SK-N-SH (cell line): ENCODE data around the gene TBXAS1. TPM values are rescaled to one million over a fixed set of nuclear protein-coding genes. Genes with fewer than 3 reads are reported as not detected.

Experiments
- CTCF ChIA-PET: fragments of 300-600, 350-600 bp; formaldehyde crosslinking; extraction: SDS; loops from one replicate; lab custom pipeline; 2021; lab: Yijun Ruan, JAX
- POLR2A ChIA-PET: fragments of 350-600 bp; sonication (Branson Sonifier 250); formaldehyde crosslinking; extraction: SDS; loops from one replicate; lab custom pipeline; 2020; ENCODE audit warnings: antibody characterized with exemption, inconsistent platforms; lab: Yijun Ruan, JAX
- DNase-seq: peaks from one replicate; pipeline ENCODE4 v3.0.0; 2012
- H2AFZ ChIP-seq: fragments of 200-600 bp; sonication (generic); 2 replicates; pipeline ENCODE4 v1.8.1; 2016; ENCODE audit warnings: antibody characterized with exemption, mild to moderate bottlenecking, low read depth
- H3F3A ChIP-seq: fragments of 200-600 bp; sonication (generic); replicated peaks from 2 replicates; pipeline ENCODE3; 2016; ENCODE audit warnings: antibody characterized with exemption, mild to moderate bottlenecking; ENCODE audit not compliant: insufficient read depth
- H3K27ac ChIP-seq, 2 experiments: fragments of 200-500 bp in 1 of 2; fragments of 200-600 bp in 1 of 2; sonication (Bioruptor generic) in 1 of 2; sonication (generic), shearing (Covaris generic) in 1 of 2; 2 replicates each; pipeline versions ENCODE4 v1.5.1 to v1.6.1; 2014 to 2016; ENCODE audit warnings: low read depth in 2 of 2, inconsistent platforms in 1 of 2, low read length in 1 of 2, mild to moderate bottlenecking in 1 of 2, mixed read lengths in 1 of 2
- H3K27me3 ChIP-seq: fragments of 200-600 bp; sonication (generic), shearing (Covaris generic); 2 replicates; pipeline ENCODE4 v1.6.1; 2016; ENCODE audit warnings: mixed run types; ENCODE audit not compliant: insufficient read depth
- H3K36me3 ChIP-seq, 2 experiments: fragments of 200-500 bp in 1 of 2; fragments of 200-600 bp in 1 of 2; sonication (Bioruptor generic) in 1 of 2; sonication (generic) in 1 of 2; replicated peaks in 1 of 2; 2 replicates each; pipeline versions ENCODE3 to v1.5.1; 2014 to 2016; ENCODE audit warnings: low read length in 1 of 2, mild to moderate bottlenecking in 1 of 2; ENCODE audit not compliant: insufficient read depth in 2 of 2, control insufficient read depth in 1 of 2
- H3K4me1 ChIP-seq, 2 experiments: fragments of 200-500 bp in 1 of 2; fragments of 200-600 bp in 1 of 2; sonication (Bioruptor generic) in 1 of 2; sonication (generic), shearing (Covaris generic) in 1 of 2; 2 replicates each; pipeline versions ENCODE4 v1.5.1 to v1.6.1; 2014 to 2016; ENCODE audit warnings: low read depth in 1 of 2, low read length in 1 of 2, mixed run types in 1 of 2; ENCODE audit not compliant: insufficient read depth in 2 of 2, control insufficient read depth in 1 of 2
- H3K4me2 ChIP-seq: fragments of 200-600 bp; sonication (generic), shearing (Covaris generic); 2 replicates; pipeline ENCODE4 v1.6.1; 2017; ENCODE audit warnings: mixed run types
- H3K4me3 ChIP-seq, 2 experiments: fragments of 200-500 bp in 1 of 2; fragments of 200-600 bp in 1 of 2; sonication (Bioruptor generic) in 1 of 2; sonication (generic), shearing (Covaris generic) in 1 of 2; 2 replicates each; pipeline versions ENCODE4 v1.5.1 to v1.8.1; 2014 to 2016; ENCODE audit warnings: low read depth in 2 of 2, inconsistent platforms in 1 of 2, low read length in 1 of 2, mild to moderate bottlenecking in 1 of 2, mixed read lengths in 1 of 2, moderate library complexity in 1 of 2
- H3K79me2 ChIP-seq: fragments of 200-600 bp; sonication (generic); 2 replicates; pipeline ENCODE4 v1.8.1; 2017; ENCODE audit warnings: mild to moderate bottlenecking; ENCODE audit not compliant: insufficient read depth
- H3K9ac ChIP-seq: fragments of 200-600 bp; sonication (generic); 2 replicates; pipeline ENCODE4 v1.6.1; 2017; ENCODE audit warnings: mixed run types
- H3K9me2 ChIP-seq: fragments of 200-600 bp; sonication (generic); 2 replicates; pipeline ENCODE4 v1.6.1; 2017; ENCODE audit warnings: mixed run types
- H3K9me3 ChIP-seq: fragments of 200-600 bp; sonication (generic); 2 replicates; pipeline ENCODE4 v1.6.1; 2017; ENCODE audit warnings: mixed run types, mild to moderate bottlenecking, moderate library complexity
- H4K20me1 ChIP-seq: fragments of 200-600 bp; sonication (generic); 2 replicates; pipeline ENCODE4 v1.6.1; 2017; ENCODE audit warnings: mild to moderate bottlenecking, mixed run types; ENCODE audit not compliant: insufficient read depth
- CTCF ChIP-seq: fragments of 200-600 bp; sonication (generic); IDR thresholded peaks from 2 replicates; pipeline ENCODE4 v1.6.1; 2017; ENCODE audit warnings: antibody characterized with exemption, mild to moderate bottlenecking, moderate library complexity
- ELF1 ChIP-seq: IDR thresholded peaks from 2 replicates; pipeline ENCODE4 v1.4.0; 2012
- EZH2phosphoT487 ChIP-seq: fragments of 200-600 bp; sonication (generic); IDR thresholded peaks from 2 replicates; pipeline ENCODE4 v1.6.1; 2017; ENCODE audit warnings: low read depth, mixed run types, mild to moderate bottlenecking, antibody characterized with exemption, moderate library complexity, borderline replicate concordance
- FOSL2 ChIP-seq: IDR thresholded peaks from 2 replicates; pipeline ENCODE4 v1.4.0; 2012; ENCODE audit warnings: low read depth, mild to moderate bottlenecking, moderate library complexity, borderline replicate concordance
- IRF3 ChIP-seq: fragments of 150-350 bp; IDR thresholded peaks from 2 replicates; pipeline ENCODE4 v1.6.1; 2016; ENCODE audit warnings: mild to moderate bottlenecking, low read depth, low read length
- JUND ChIP-seq: IDR thresholded peaks from 2 replicates; pipeline ENCODE4 v1.4.0; 2012
- MXI1 ChIP-seq: IDR thresholded peaks from 2 replicates; pipeline ENCODE4 v1.6.1; 2012; ENCODE audit warnings: mild to moderate bottlenecking, low read depth, low read length, improper control_type of control experiment
- NFIC ChIP-seq: IDR thresholded peaks from 2 replicates; pipeline ENCODE4 v1.4.0; 2012; ENCODE audit warnings: borderline replicate concordance
- RCOR1 ChIP-seq: fragments of 150-350 bp; IDR thresholded peaks from 2 replicates; pipeline ENCODE4 v1.6.1; 2017; ENCODE audit warnings: antibody characterized with exemption, low read length
- RXRA ChIP-seq: IDR thresholded peaks from 2 replicates; pipeline ENCODE4 v1.4.0; 2012; ENCODE audit warnings: low read depth, mild to moderate bottlenecking, borderline replicate concordance
- SMC3 ChIP-seq: IDR thresholded peaks from 2 replicates; pipeline ENCODE4 v1.6.1; 2012; ENCODE audit warnings: low read depth, low read length, improper control_type of control experiment
- TCF12 ChIP-seq: IDR thresholded peaks from 2 replicates; pipeline ENCODE4 v1.4.0; 2012
- USF1 ChIP-seq: IDR thresholded peaks from 2 replicates; pipeline ENCODE4 v1.4.0; 2012; ENCODE audit warnings: low read depth, borderline replicate concordance
- YY1 ChIP-seq: IDR thresholded peaks from 2 replicates; pipeline ENCODE4 v1.4.0; 2012; ENCODE audit warnings: low read depth, mild to moderate bottlenecking
- WGBS: methylation state at CpG from one replicate; pipeline ENCODE4 v1.1.6; 2017; ENCODE audit warnings: low lambda C conversion rate; 5-methylcytosine and 5-hydroxymethylcytosine counted together
- polyA plus RNA-seq, 3 experiments: library from polyadenylated mRNA; depleted of rRNA; stranded (reverse); fragments of >200 nt; gene quantifications; 2 replicates each; pipeline ENCODE4 v1.2.3, GENCODE V29; 2012

TBXAS1 gene
- polyA plus RNA-seq, 1 of the 3 experiments (the other 2 are of a cell fraction) = 4.4 TPM

- Histone ChIP-seq H3K4me1 (peaks cover 0 to 8% of the 10 kb centered on the region in 2 experiments; a peak in 1 of 4 replicates), H3K79me2 (no peaks in the 10 kb centered on the region), H3K27ac (no peak overlapping the region), H3K4me3 (no peak overlapping the region), H2AFZ (no peak overlapping the region), H3K36me3 (no peaks in the 10 kb centered on the region), H3K9me2 (no peaks in the 10 kb centered on the region), H3K27me3 (peaks cover 6% of the 10 kb centered on the region), H3F3A (no peaks in the 10 kb centered on the region), H3K9ac (no peak overlapping the region), H3K9me3 (no peaks in the 10 kb centered on the region), H3K4me2 (no peak overlapping the region), H4K20me1 (no peaks in the 10 kb centered on the region)
- CTCF ChIA-PET = no interaction called here
- no peak for TF ChIP-seq RXRA
- no peak for TF ChIP-seq JUND
- no peak for TF ChIP-seq TCF12
- TF ChIP-seq CTCF = no peak
- POLR2A ChIA-PET = interaction anchor here (0.5 kb wide), 1 partner anchor 389 kb away, joined by 3 read pairs; no protein-coding TSS in a partner anchor
- 47% methylated on average over 3 of the region's 3 CpGs for WGBS
- no peak for DNase-seq
Observed at GRCh38 chr7:139947021-139947420, 118.0 kb downstream of the TBXAS1 start.

GRCh38 chr7:139948167-139948566 is 119.1 kb downstream of the TBXAS1 start:
- no peak overlapping the region for H3K9ac ChIP-seq
- no peak overlapping the region for H3K27ac ChIP-seq
- ChIA-PET POLR2A (no interaction called here), CTCF (interaction anchor here (0.9 kb wide), 1 partner anchor 54 kb away, joined by 3 read pairs; no protein-coding TSS in a partner anchor)
- no peak overlapping the region for H3K4me2 ChIP-seq
- H3K4me1 ChIP-seq = peaks cover 0 to 7% of the 10 kb centered on the region in 2 experiments; a peak in 2 of 4 replicates
- peaks cover 6% of the 10 kb centered on the region for H3K27me3 ChIP-seq
- H3K9me2 ChIP-seq = no peaks in the 10 kb centered on the region
- no peaks in the 10 kb centered on the region for H3K79me2 ChIP-seq
- 34% methylated on average over 2 of the region's 2 CpGs for WGBS
- H2AFZ ChIP-seq = no peak overlapping the region
- H3K36me3 ChIP-seq = no peaks in the 10 kb centered on the region
- no peak for DNase-seq
- H3K9me3 ChIP-seq = no peaks in the 10 kb centered on the region
- no peaks in the 10 kb centered on the region for H4K20me1 ChIP-seq
- TF ChIP-seq FOSL2 (no peak), EZH2phosphoT487 (no peak), NFIC (no peak), RCOR1 (no peak), MXI1 (no peak), USF1 (no peak), ELF1 (no peak), SMC3 (no peak), YY1 (no peak), IRF3 (no peak)
- TF ChIP-seq, all 33 proteins: peak for 0
- no peak overlapping the region for H3K4me3 ChIP-seq
- no peaks in the 10 kb centered on the region for H3F3A ChIP-seq
